HEK293 (cell line): ENCODE results near the gene ZYX.

ENCODE experiments used
- CTCF ChIP-seq: fragments of 450-650 bp; formaldehyde crosslinking; IDR thresholded peaks from 2 replicates; pipeline ENCODE4 v1.5.1; 2016; ENCODE audit warnings: missing biosample characterization, missing genetic modification characterization
- HOXA7 ChIP-seq: sonication (generic); formaldehyde crosslinking; IDR thresholded peaks from 2 replicates; pipeline ENCODE4 v1.8.1; 2022; ENCODE audit warnings: missing genetic modification reagents, borderline replicate concordance
- KLF1 ChIP-seq: fragments of 450-650 bp; formaldehyde crosslinking; IDR thresholded peaks from 2 replicates; pipeline ENCODE4 v1.5.1; 2016; ENCODE audit warnings: missing biosample characterization, missing genetic modification characterization
- REST ChIP-seq: fragments of 450-650 bp; formaldehyde crosslinking; IDR thresholded peaks from 2 replicates; pipeline ENCODE4 v1.5.1; 2016; ENCODE audit warnings: missing biosample characterization, missing genetic modification characterization
- SCRT2 ChIP-seq: fragments of 450-650 bp; formaldehyde crosslinking; IDR thresholded peaks from 2 replicates; pipeline ENCODE4 v1.5.1; 2016; ENCODE audit warnings: missing biosample characterization, missing genetic modification characterization
- ZFP3 ChIP-seq: fragments of 450-650 bp; formaldehyde crosslinking; IDR thresholded peaks from 2 replicates; pipeline ENCODE4 v1.5.1; 2016; ENCODE audit warnings: low read depth, missing biosample characterization, missing genetic modification characterization
- ZFP37 ChIP-seq: fragments of 450-650 bp; formaldehyde crosslinking; IDR thresholded peaks from 2 replicates; pipeline ENCODE4 v1.5.1; 2016; ENCODE audit warnings: missing biosample characterization, missing genetic modification characterization
- ZNF202 ChIP-seq: fragments of 450-650 bp; formaldehyde crosslinking; IDR thresholded peaks from 2 replicates; pipeline ENCODE4 v1.5.1; 2016; ENCODE audit warnings: missing biosample characterization, missing genetic modification characterization, borderline replicate concordance
- ZNF24 ChIP-seq: fragments of 450-650 bp; formaldehyde crosslinking; IDR thresholded peaks from 2 replicates; pipeline ENCODE4 v1.5.1; 2016; ENCODE audit warnings: missing biosample characterization, missing genetic modification characterization
- ZSCAN16 ChIP-seq: fragments of 450-650 bp; formaldehyde crosslinking; IDR thresholded peaks from 2 replicates; pipeline ENCODE4 v1.5.1; 2016; ENCODE audit warnings: missing biosample characterization, missing genetic modification characterization

DNA sequence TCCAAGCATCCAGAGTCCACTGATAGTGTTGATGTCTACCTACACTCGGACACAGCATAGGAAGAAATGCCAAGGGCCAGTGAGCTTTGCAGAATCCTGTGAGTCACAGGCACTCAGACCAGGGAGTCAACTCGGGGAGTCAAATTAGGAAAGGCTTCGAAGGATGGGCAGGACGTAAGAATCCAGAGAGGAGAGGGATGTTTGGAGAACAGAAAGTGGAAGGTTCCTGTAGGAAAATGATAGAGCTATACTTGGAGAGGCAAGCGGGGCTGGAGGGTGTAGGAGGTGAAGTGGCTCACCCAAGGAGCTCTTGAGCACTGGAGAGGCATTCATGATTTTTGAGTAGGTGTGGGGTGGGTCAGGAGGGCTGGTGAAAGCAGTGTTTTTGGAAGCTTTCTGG, 3.0 kb downstream of the ZYX start:
- no peak for TF ChIP-seq ZFP37 (tag by site-specific recombination)
- no peak for TF ChIP-seq CTCF (tag by site-specific recombination)
- no peak for TF ChIP-seq ZNF202 (tag by site-specific recombination)
- no peak for TF ChIP-seq ZSCAN16 (tag by site-specific recombination)
- no peak for TF ChIP-seq ZNF24 (tag by site-specific recombination)
- TF ChIP-seq HOXA7 (CRISPR knock-in tag) = no peak
- no peak for TF ChIP-seq SCRT2
- TF ChIP-seq KLF1 = no peak
- TF ChIP-seq REST = no peak
- TF ChIP-seq ZFP3 (tag by site-specific recombination) = no peak
